Raji (cell line): Measurements from ENCODE around the gene WWOX.

Experiments used
- POLR2A ChIP-seq: IDR thresholded peaks from 2 replicates; pipeline ENCODE4 v1.6.1; 2011; ENCODE audit warnings: low read depth, low read length, control low read depth; ENCODE audit not compliant: insufficient read depth

Gene WWOX

GRCh38 chr16:78484509-78485058, 385.1 kb downstream of the WWOX start:
- TF ChIP-seq POLR2A = no peak

- no peak for TF ChIP-seq POLR2A
These were observed 385.9 kb downstream of the WWOX start for GRCh38 chr16:78485188-78485916.

GRCh38 chr16:78485917-78486257, 386.4 kb downstream of the WWOX start:
- TF ChIP-seq POLR2A = no peak

GRCh38 chr16:78487471-78487870, 388.0 kb downstream of the WWOX start:
- no peak for TF ChIP-seq POLR2A

- no peak for TF ChIP-seq POLR2A
These were observed 389.6 kb downstream of the WWOX start for GRCh38 chr16:78489072-78489471.

- TF ChIP-seq POLR2A = no peak
These were observed 390.2 kb downstream of the WWOX start for GRCh38 chr16:78489631-78490030.

- no peak for TF ChIP-seq POLR2A
These were observed 391.0 kb downstream of the WWOX start for GRCh38 chr16:78490431-78490830.

GRCh38 chr16:78490847-78491246, 391.4 kb downstream of the WWOX start:
- TF ChIP-seq POLR2A = no peak

GRCh38 chr16:78493573-78493972, 394.1 kb downstream of the WWOX start:
- TF ChIP-seq POLR2A = no peak

GRCh38 chr16:78494105-78494504, 394.7 kb downstream of the WWOX start:
- TF ChIP-seq POLR2A = no peak

GRCh38 chr16:78494674-78495073, 395.2 kb downstream of the WWOX start:
- no peak for TF ChIP-seq POLR2A

GRCh38 chr16:78496189-78496588, 396.7 kb downstream of the WWOX start:
- TF ChIP-seq POLR2A = no peak

- TF ChIP-seq POLR2A = no peak
These were observed 399.9 kb downstream of the WWOX start for GRCh38 chr16:78499399-78499798.

GRCh38 chr16:78500659-78501270, 401.3 kb downstream of the WWOX start:
- TF ChIP-seq POLR2A = no peak

- no peak for TF ChIP-seq POLR2A
These were observed 402.3 kb downstream of the WWOX start for GRCh38 chr16:78501744-78502143.

- no peak for TF ChIP-seq POLR2A
These were observed 403.4 kb downstream of the WWOX start for GRCh38 chr16:78502812-78503350.
